ENCODE data around the gene DUSP8. TPM values are rescaled to one million over a fixed set of nuclear protein-coding genes. Genes with fewer than 3 reads are reported as not detected.
"Not testable (repeated sequence)": the region's sequence is repeated elsewhere in the genome, so short reads cannot be mapped to it uniquely, and the experiment has no call there.

The DUSP8 gene
- total RNA-seq, 1 donor from 2014 or later: 27.0 TPM

DNA sequence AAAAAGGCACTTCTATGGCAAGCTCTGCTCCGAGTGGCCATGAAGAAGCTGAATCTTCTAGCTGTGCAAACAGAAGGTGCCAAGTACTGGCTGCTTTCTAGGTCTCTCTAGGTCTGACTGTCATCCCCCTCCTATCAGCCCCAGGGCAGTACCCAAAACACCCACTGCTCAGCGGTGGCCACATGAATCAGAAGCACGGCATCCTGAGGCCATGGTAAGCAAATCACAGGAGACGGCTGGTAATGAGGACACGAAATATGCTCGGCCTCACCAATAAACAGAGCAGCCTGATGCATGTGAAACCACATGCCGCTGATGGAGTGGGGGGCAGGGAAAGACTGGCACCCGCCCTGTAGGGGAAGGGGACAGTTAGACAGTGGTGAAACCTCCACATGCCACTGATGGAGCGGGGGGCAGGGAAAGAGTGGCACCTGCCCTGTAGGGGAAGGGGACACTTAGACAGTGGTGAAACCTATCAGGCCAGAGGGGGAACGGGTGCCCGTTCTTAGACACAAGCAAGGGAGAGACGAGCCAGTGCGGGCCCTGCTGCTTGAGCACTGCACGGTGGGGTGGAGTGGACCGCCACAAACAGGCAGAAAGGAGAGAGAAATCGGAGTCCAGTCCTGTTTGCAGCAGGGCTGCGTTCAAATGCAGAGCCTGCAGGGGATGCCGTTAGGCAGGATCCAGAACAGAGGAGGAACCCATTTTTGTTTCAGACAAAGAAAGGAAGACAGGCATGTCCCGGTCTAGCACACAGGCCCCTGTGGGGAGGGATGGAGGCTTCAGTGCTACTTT, 55.6 kb downstream of the DUSP8 start:
- Histone ChIP-seq H3K4me1 (peaks cover 11 to 21% of the 10 kb centered on the region in 2 donors), H3K36me3 (no peaks in the 10 kb centered on the region), H3K4me3 (no peak overlapping the region), H3K27me3 (no peaks in the 10 kb centered on the region), H3K27ac (no peak overlapping the region), H3K9me3 (no peaks in the 10 kb centered on the region)
- intact Hi-C loops (cut with DNase I): loop anchor here (5.0 kb wide), 1 partner anchor 254 kb away; no protein-coding TSS in a partner anchor
- DNase-seq (ENCODE audit: low spot score in 2 of 2): no peak
- TF ChIP-seq, protein P1, sequence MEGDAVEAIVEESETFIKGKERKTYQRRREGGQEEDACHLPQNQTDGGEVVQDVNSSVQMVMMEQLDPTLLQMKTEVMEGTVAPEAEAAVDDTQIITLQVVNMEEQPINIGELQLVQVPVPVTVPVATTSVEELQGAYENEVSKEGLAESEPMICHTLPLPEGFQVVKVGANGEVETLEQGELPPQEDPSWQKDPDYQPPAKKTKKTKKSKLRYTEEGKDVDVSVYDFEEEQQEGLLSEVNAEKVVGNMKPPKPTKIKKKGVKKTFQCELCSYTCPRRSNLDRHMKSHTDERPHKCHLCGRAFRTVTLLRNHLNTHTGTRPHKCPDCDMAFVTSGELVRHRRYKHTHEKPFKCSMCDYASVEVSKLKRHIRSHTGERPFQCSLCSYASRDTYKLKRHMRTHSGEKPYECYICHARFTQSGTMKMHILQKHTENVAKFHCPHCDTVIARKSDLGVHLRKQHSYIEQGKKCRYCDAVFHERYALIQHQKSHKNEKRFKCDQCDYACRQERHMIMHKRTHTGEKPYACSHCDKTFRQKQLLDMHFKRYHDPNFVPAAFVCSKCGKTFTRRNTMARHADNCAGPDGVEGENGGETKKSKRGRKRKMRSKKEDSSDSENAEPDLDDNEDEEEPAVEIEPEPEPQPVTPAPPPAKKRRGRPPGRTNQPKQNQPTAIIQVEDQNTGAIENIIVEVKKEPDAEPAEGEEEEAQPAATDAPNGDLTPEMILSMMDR (IDR thresholded peaks at IDR 0.05): no peak

DNA sequence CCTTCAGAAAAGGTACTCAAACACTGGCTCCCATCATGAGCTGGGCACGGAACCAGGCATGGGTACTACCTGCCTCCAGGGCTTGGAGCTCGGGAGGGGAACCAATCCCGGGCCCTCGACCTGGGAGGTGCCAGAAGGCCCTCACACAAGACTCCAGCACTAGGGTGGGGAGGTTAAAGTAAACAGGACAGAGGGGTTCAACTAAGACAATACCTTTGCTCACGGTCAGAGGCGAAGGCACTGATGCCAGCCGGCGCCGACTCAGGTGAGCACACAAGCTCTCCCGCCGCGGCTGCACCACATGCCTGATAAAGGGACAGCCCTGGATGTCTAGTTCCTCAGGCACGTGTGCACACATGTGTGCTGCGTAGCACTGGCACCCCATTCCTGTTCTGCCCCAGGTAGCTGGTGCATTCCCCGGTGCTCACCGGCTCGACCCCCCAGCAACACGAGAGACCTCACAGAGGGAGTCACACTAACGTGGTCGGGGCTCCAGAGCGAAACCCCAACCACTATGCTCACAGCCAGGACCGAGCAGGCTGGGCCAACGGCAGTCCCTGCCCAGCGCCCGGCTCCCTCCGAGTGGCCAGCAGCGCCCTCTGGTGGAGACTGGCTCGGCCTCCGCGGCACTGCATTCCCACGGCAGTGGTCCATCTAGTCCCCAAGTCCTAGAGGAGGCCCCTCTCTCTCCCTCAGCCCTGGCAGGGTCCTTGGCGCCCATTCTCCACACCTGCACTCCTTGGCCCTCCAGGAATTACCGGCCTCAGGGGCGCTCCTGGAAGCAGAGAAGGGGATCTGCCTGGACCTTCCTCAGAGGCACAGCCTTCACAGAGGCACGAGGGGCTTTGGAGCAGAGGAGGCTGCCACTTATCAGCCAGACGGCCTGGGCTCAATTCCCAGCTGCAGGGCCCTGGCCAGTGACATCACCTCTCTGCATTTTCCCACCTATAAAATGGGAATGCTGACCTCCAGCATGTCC, 56.7 kb downstream of the DUSP8 start:
- peak overlapping the region in 1 of 2 donors; percentile 40 for H3K4me3 ChIP-seq
- intact Hi-C loops (cut with DNase I): loop anchor here (1.0 to 5.0 kb wide), 7 partner anchors 33 to 312 kb away; partner anchors contain the start of genes BRSK2 and TOLLIP
- H3K4me1 ChIP-seq: peaks cover 11 to 21% of the 10 kb centered on the region in 2 donors

DNA sequence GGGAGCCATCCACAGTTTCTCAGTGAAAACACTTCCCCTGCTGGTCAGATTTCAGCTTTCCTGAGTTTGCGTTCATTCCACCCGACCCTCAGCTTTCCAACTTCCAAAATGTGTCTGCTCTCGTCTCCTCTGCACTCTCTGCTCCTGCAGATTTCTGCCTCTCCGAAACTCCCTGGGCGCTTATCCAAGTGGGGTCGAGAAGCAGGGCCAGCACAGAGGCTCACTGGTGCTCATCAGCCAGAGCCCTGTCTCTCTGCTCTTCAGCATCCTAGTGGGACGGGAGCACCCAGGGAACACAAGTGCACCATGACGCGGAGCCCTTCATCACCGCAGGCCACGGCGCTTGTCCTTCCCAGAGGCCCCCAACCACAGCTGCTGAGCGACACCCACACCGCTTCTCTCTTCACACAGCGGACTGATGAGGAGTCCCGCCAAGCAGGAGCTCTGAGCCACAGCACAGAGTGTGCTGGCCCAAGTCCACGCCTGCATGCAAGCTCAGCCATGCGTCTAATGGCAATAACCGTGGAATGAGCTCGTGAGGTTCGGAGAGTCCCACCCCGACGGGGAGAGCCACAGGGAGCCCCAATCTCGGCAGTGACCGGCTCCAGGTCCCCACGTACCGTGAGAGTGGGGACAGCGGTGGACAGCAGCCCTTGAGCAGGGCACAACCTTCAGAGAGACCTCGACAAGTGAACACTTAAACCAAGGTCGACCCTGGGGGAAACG, 57.6 kb downstream of the DUSP8 start:
- H3K27me3 ChIP-seq: no peaks in the 10 kb centered on the region
- TF ChIP-seq, protein P1 (IDR thresholded peaks at IDR 0.05): peak in 1 of 3 experiments; percentile 6
- H3K27ac ChIP-seq: no peak overlapping the region
- H3K4me1 ChIP-seq: peaks cover 11 to 24% of the 10 kb centered on the region in 2 donors
- peak overlapping the region in 1 of 2 donors; percentile 40 for H3K4me3 ChIP-seq
- intact Hi-C loops (cut with DNase I): loop anchor here (1.0 to 5.0 kb wide), 7 partner anchors 32 to 311 kb away; partner anchors contain the start of genes BRSK2 and TOLLIP
- H3K9me3 ChIP-seq: no peaks in the 10 kb centered on the region
- no peaks in the 10 kb centered on the region for H3K36me3 ChIP-seq
- DNase-seq (ENCODE audit: low spot score in 2 of 2): no peak

More for the DNA sequence above, 56.7 kb downstream of the DUSP8 start:
- no peak overlapping the region for H3K27ac ChIP-seq
- TF ChIP-seq, protein P1 (IDR thresholded peaks at IDR 0.05): peak; percentile 91 to 99 (median 95)
- no peaks in the 10 kb centered on the region for H3K9me3 ChIP-seq
- H3K27me3 ChIP-seq: no peaks in the 10 kb centered on the region
- peak in 1 of 2 donors; percentile 86 for DNase-seq (ENCODE audit: low spot score in 2 of 2)
- H3K36me3 ChIP-seq: no peaks in the 10 kb centered on the region

DNA sequence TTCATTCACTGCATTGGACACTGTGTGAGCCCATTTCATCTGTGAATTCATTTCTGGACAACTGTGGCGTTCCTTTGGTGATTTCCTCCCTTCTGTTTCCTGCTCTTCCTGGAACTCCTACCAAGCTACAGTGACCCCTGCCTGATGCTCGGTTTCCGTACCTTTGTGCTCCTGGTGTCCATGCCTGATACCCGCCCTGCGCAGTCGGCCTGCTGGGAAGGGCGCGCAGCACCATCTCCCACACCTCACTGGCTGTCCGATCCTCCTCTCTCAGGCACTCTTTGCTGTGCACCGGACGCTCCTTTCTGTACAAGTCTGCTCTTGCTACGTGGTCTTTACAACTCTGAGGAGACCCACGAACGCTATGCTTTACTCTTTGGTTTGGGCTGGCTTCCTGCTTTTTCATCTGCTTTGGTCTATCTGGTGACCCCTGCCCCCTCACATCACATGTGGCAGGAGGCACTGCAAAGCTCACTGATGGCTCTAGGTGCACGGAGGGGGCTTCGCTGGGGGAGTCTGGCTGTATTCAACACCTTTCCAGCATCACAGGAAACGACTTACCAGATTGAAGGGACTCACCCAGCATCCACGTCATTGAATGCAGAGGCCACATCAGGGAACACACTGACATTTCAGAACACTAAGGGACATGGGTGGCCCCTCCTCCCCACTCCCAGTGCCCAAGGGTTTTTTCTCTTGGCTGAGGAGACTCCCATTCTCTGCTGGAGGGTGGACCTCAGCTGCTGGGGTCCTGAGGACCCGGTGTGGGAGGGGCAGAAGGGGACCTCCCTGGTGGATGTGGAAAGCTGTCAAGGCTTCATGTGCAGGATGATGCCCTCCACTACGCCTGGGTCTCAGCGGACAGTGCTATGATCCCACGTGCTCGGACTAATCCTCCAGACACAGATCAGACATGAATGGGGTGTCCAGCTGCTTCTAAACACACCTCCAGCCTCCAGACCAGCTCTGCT, 58.5 kb downstream of the DUSP8 start:
- Histone ChIP-seq H3K36me3 (no peaks in the 10 kb centered on the region), H3K9me3 (no peaks in the 10 kb centered on the region), H3K27me3 (no peaks in the 10 kb centered on the region), H3K4me3 (no peak overlapping the region), H3K4me1 (peaks cover 14 to 31% of the 10 kb centered on the region in 2 donors), H3K27ac (peak overlapping the region in 1 of 2 donors; percentile 18)
- intact Hi-C loops (cut with DNase I): loop anchor here (2.0 kb wide), 4 partner anchors 31 to 205 kb away; partner anchors contain the start of genes BRSK2 and TOLLIP
- TF ChIP-seq, protein P1 (IDR thresholded peaks at IDR 0.05): no peak
- DNase-seq (ENCODE audit: low spot score in 2 of 2): no peak

DNA sequence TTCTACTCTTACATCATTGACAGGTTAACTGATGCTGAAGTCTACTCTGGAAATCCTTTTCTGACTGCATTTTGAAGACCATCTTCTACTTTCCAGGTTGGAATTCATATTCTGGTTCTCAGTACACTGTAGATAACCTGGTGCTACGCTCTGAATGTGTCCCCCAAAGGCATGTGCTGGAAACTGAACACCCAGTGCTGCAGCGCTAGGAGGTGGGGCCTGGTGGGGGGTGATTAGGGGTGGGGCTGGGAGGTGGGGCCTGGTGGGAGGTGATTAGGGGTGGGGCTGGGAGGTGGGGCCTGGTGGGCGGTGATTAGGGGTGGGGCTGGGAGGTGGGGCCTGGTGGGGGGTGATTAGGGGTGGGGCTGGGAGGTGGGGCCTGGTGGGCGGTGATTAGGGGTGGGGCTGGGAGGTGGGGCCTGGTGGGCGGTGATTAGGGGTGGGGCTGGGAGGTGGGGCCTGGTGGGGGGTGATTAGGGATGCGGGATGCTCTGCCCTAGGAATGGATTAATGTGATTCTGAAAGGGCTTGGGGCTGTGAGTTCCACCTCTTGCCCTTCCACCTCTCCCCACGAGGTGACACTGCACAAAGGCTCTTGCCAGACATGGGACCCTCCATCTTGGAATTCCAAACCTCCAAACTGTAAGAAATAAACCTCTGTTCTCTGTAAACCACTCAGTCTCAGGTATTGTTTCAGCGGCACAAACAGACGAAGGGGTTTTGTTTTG, 59.4 kb downstream of the DUSP8 start:
- H3K36me3 ChIP-seq; H3K9me3 ChIP-seq; H3K4me3 ChIP-seq; H3K27me3 ChIP-seq; intact Hi-C loops (cut with DNase I); DNase-seq (ENCODE audit: low spot score in 2 of 2): not testable (repeated sequence)
- Histone ChIP-seq H3K4me1 (peaks cover 21 to 40% of the 10 kb centered on the region in 2 donors), H3K27ac (peak overlapping the region in 1 of 2 donors; percentile 14)

All from ascending aorta (tissue), 2 donors.